ENCODE measurements around the gene ATP6V0A1. TPM values are rescaled to one million over a fixed set of nuclear protein-coding genes. Genes with fewer than 3 reads are reported as not detected.

Gene ATP6V0A1
- total and polyA plus RNA-seq, 4 donors: 31.5 to 94.6 (median 45.2) TPM

DNA sequence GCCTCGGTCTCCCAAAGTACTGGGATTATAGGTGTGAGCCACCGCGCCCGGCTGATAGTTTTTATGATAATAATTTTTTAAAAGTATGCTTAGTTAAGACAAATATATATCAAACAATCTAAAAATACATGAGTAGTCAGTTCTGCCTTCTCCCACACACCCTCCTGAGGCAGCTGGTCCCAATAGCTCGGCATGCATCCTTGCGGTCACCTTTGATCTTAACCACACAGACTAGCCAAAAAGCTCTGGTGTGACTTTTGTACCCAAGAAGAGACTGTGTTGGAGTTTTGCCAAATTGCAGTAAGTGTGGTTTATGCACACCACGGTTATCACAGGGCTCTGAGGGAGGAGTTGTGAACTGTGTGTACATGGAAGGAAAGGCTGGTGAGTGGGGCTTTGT lies 25.6 kb downstream of the ATP6V0A1 start (continued):
- TF ChIP-seq, protein P1, sequence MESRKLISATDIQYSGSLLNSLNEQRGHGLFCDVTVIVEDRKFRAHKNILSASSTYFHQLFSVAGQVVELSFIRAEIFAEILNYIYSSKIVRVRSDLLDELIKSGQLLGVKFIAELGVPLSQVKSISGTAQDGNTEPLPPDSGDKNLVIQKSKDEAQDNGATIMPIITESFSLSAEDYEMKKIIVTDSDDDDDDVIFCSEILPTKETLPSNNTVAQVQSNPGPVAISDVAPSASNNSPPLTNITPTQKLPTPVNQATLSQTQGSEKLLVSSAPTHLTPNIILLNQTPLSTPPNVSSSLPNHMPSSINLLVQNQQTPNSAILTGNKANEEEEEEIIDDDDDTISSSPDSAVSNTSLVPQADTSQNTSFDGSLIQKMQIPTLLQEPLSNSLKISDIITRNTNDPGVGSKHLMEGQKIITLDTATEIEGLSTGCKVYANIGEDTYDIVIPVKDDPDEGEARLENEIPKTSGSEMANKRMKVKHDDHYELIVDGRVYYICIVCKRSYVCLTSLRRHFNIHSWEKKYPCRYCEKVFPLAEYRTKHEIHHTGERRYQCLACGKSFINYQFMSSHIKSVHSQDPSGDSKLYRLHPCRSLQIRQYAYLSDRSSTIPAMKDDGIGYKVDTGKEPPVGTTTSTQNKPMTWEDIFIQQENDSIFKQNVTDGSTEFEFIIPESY (IDR thresholded peaks at IDR 0.05): no peak

DNA sequence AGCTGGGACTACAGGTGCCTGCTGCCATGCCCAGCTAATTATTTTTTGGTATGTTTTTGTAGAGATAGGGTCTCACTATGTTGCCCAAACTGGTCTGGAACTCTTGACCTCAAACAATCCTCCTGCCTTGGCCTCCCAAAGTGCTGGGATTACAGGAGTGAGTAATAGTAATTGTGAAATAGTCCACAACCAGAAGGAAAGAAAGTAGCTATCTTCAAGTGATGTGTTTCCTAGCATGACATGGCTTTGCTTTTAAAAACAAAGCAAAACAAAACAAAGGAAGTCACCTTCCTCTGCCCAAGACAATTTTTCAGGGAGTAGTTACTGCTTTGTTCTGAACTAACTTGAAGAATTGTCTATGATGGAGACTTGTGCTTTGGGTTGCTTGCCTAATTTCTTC lies 27.0 kb downstream of the ATP6V0A1 start:
- H3K4me3 ChIP-seq (ENCODE audit: low read depth in 1 of 3, low read length in 3 of 3): no peak overlapping the region
- DNase-seq (ENCODE audit: low spot score): no peak
- H3K27me3 ChIP-seq (ENCODE audit: control insufficient read depth in 4 of 4, insufficient read depth in 4 of 4, low read length in 3 of 4): no peaks in the 10 kb centered on the region
- no peaks in the 10 kb centered on the region for H3K9me3 ChIP-seq (ENCODE audit: control insufficient read depth in 4 of 4, low read length in 3 of 4)
- no peak for TF ChIP-seq RAD21 (IDR thresholded peaks at IDR 0.05)
- no peak for TF ChIP-seq RXRA (IDR thresholded peaks at IDR 0.05)
- TF ChIP-seq GABPA (IDR thresholded peaks at IDR 0.05 in 1 of 2, conservative IDR thresholded peaks at IDR 0.05 in 1 of 2): no peak
- TF ChIP-seq YY1 (IDR thresholded peaks at IDR 0.05): no peak
- no peak for TF ChIP-seq TAF1 (conservative IDR thresholded peaks at IDR 0.05)
- TF ChIP-seq, protein P2, sequence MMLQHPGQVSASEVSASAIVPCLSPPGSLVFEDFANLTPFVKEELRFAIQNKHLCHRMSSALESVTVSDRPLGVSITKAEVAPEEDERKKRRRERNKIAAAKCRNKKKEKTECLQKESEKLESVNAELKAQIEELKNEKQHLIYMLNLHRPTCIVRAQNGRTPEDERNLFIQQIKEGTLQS (IDR thresholded peaks at IDR 0.05): no peak
- TF ChIP-seq HNF4A (conservative IDR thresholded peaks at IDR 0.05): no peak
- TF ChIP-seq, protein P1 (IDR thresholded peaks at IDR 0.05): no peak
- TF ChIP-seq EGR1 (IDR thresholded peaks at IDR 0.05; ENCODE audit: low read depth in 2 of 2): no peak
- TF ChIP-seq, protein P3, sequence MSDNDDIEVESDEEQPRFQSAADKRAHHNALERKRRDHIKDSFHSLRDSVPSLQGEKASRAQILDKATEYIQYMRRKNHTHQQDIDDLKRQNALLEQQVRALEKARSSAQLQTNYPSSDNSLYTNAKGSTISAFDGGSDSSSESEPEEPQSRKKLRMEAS (IDR thresholded peaks at IDR 0.05): no peak
- TF ChIP-seq NR2F2 (IDR thresholded peaks at IDR 0.05): no peak
- TF ChIP-seq FOXA2 (IDR thresholded peaks at IDR 0.05): no peak
- TF ChIP-seq, protein P4, sequence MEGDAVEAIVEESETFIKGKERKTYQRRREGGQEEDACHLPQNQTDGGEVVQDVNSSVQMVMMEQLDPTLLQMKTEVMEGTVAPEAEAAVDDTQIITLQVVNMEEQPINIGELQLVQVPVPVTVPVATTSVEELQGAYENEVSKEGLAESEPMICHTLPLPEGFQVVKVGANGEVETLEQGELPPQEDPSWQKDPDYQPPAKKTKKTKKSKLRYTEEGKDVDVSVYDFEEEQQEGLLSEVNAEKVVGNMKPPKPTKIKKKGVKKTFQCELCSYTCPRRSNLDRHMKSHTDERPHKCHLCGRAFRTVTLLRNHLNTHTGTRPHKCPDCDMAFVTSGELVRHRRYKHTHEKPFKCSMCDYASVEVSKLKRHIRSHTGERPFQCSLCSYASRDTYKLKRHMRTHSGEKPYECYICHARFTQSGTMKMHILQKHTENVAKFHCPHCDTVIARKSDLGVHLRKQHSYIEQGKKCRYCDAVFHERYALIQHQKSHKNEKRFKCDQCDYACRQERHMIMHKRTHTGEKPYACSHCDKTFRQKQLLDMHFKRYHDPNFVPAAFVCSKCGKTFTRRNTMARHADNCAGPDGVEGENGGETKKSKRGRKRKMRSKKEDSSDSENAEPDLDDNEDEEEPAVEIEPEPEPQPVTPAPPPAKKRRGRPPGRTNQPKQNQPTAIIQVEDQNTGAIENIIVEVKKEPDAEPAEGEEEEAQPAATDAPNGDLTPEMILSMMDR (IDR thresholded peaks at IDR 0.05; ENCODE audit: low read depth, low read length, missing input control): no peak
- H3K9ac ChIP-seq (ENCODE audit: low read depth in 1 of 2, low read length in 2 of 2): no peak overlapping the region
- no peak overlapping the region for H3K27ac ChIP-seq (ENCODE audit: low read depth in 1 of 2, low read length in 2 of 2)
- peaks cover 16 to 67% (median 49%) of the 10 kb centered on the region in 4 donors for H3K36me3 ChIP-seq (ENCODE audit: control insufficient read depth in 4 of 4, insufficient read depth in 3 of 4, low read depth in 1 of 4, low read length in 3 of 4)
- H3K4me1 ChIP-seq (ENCODE audit: control insufficient read depth in 4 of 4, insufficient read depth in 4 of 4, low read length in 3 of 4): peaks cover 0 to 4% (median 0%) of the 10 kb centered on the region in 4 donors

DNA sequence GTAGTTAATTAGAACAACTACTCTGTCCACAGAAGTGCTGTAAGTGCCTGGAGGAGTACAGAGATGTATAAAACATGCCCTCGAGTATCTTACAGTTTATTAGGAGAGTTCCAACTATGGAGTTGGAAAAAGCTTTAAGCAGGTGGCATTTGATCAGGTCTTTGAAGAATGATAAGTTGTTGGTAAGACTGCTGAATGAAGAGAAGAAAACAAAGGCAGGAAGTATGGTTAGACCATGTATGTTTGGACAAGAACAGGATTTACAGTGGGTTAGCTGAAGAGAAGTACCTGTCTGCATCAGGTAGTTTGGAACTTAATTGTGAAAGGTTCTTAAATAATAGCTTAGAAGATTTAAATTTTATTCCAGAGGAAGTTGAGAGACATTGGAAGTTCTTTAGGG lies 29.4 kb downstream of the ATP6V0A1 start:
- 99% methylated on average over 1 of the region's 1 CpG for WGBS
- Histone ChIP-seq H3K9ac (ENCODE audit: low read depth in 1 of 2, low read length in 2 of 2) (no peak overlapping the region), H3K27ac (ENCODE audit: low read depth in 1 of 2, low read length in 2 of 2) (no peak overlapping the region), H3K36me3 (ENCODE audit: control insufficient read depth in 4 of 4, insufficient read depth in 3 of 4, low read depth in 1 of 4, low read length in 3 of 4) (peaks cover 21 to 61% (median 46%) of the 10 kb centered on the region in 4 donors), H3K4me1 (ENCODE audit: control insufficient read depth in 4 of 4, insufficient read depth in 4 of 4, low read length in 3 of 4) (peaks cover 0 to 4% (median 0%) of the 10 kb centered on the region in 4 donors), H3K4me3 (ENCODE audit: low read depth in 1 of 3, low read length in 3 of 3) (no peak overlapping the region), H3K9me3 (ENCODE audit: control insufficient read depth in 4 of 4, low read length in 3 of 4) (no peaks in the 10 kb centered on the region), H3K27me3 (ENCODE audit: control insufficient read depth in 4 of 4, insufficient read depth in 4 of 4, low read length in 3 of 4) (no peaks in the 10 kb centered on the region)
- TF ChIP-seq EGR1 (IDR thresholded peaks at IDR 0.05; ENCODE audit: low read depth in 2 of 2): no peak
- TF ChIP-seq FOXA1 (IDR thresholded peaks at IDR 0.05): no peak
- TF ChIP-seq HNF4A (conservative IDR thresholded peaks at IDR 0.05): no peak
- no peak for TF ChIP-seq SP1 (IDR thresholded peaks at IDR 0.05)
- TF ChIP-seq RXRA (IDR thresholded peaks at IDR 0.05): no peak
- TF ChIP-seq, protein P4 (IDR thresholded peaks at IDR 0.05; ENCODE audit: low read depth, low read length, missing input control): no peak
- no peak for TF ChIP-seq NR2F2 (IDR thresholded peaks at IDR 0.05)
- TF ChIP-seq, protein P3 (IDR thresholded peaks at IDR 0.05): no peak
- TF ChIP-seq, protein P2 (IDR thresholded peaks at IDR 0.05): no peak
- no peak for DNase-seq (ENCODE audit: low spot score)
